HG03439 (cell line): Measurements from ENCODE around the gene SEMA4A.
"Not testable (repeated sequence)": the region's sequence is repeated elsewhere in the genome, so short reads cannot be mapped to it uniquely, and the experiment has no call there.

ENCODE experiments used
- ATAC-seq: cut with Tn5 transposase; IDR thresholded peaks from one replicate; pipeline ENCODE4 v1.9.1; 2021; ENCODE audit warnings: mild to moderate bottlenecking, moderate library complexity; ENCODE audit not compliant: unreplicated experiment

SEMA4A gene

GRCh38 chr1:156153362-156153761, at the start of gene SEMA4A:
TSS of gene SEMA4A (plus strand) at chr1:156153585. CDS start at chr1:156154579, 994 bp downstream.
- ATAC-seq = no peak

- no peak for ATAC-seq
Observed at GRCh38 chr1:156104065-156104810, 49.1 kb upstream of the SEMA4A start.

GRCh38 chr1:156104861-156105832, 48.2 kb upstream of the SEMA4A start:
- no peak for ATAC-seq

GRCh38 chr1:156106624-156107488, 46.5 kb upstream of the SEMA4A start:
- peak; percentile 17 for ATAC-seq

- no peak for ATAC-seq
Observed at GRCh38 chr1:156108057-156108456, 45.3 kb upstream of the SEMA4A start.

- no peak for ATAC-seq
Observed at GRCh38 chr1:156108664-156109241, 44.6 kb upstream of the SEMA4A start.

- ATAC-seq = no peak
Observed at GRCh38 chr1:156110252-156110651, 43.1 kb upstream of the SEMA4A start.

- ATAC-seq = no peak
Observed at GRCh38 chr1:156111355-156111962, 41.9 kb upstream of the SEMA4A start.

GRCh38 chr1:156112276-156113137, 40.9 kb upstream of the SEMA4A start:
- ATAC-seq = no peak

GRCh38 chr1:156113282-156113950, 40.0 kb upstream of the SEMA4A start:
- no peak for ATAC-seq

- ATAC-seq = peak; percentile 66
Observed at GRCh38 chr1:156114101-156114918, 39.1 kb upstream of the SEMA4A start, which contains the start of gene LMNA. TSS of gene LMNA (plus strand) at chr1:156114711. CDS start at chr1:156114919, 208 bp downstream.

GRCh38 chr1:156114919-156115513, 38.4 kb upstream of the SEMA4A start:
- peak; percentile 16 for ATAC-seq

- no peak for ATAC-seq
Observed at GRCh38 chr1:156115514-156116374, 37.6 kb upstream of the SEMA4A start.

- not testable (repeated sequence) for ATAC-seq
Observed at GRCh38 chr1:156116731-156117130, 36.7 kb upstream of the SEMA4A start.

- ATAC-seq = no peak
Observed at GRCh38 chr1:156117414-156118176, 35.8 kb upstream of the SEMA4A start.
